K562 (cell line): ENCODE results near the gene GFRAL. TPM values are rescaled to one million over a fixed set of nuclear protein-coding genes. Genes with fewer than 3 reads are reported as not detected.

Experiments
- ATAC-seq: fragments of 200-7000 bp; cut with Tn5 transposase; 3 replicates; pipeline ENCODE4 v1.9.1; 2020; ENCODE audit warnings: moderate library complexity
- BruUV-seq: library from RNA; stranded (reverse); fragments of 400-500 nt; replicated peaks from 2 replicates; lab custom pipeline; 2021; lab: Mats Ljungman, UMichigan
- CTCF ChIA-PET: fragments of 300-600 bp; formaldehyde crosslinking; extraction: SDS; loops from one replicate; lab custom pipeline; 2021; ENCODE audit warnings: low intra/inter-chr PET ratio; lab: Yijun Ruan, JAX
- POLR2A ChIA-PET: fragments of 300-600, 350-650 bp; sonication (Branson Sonifier 250); formaldehyde crosslinking; extraction: SDS; loops from one replicate; lab custom pipeline; 2021; ENCODE audit warnings: antibody characterized with exemption, inconsistent platforms; lab: Yijun Ruan, JAX
- DNase-seq, 4 experiments: peaks; one replicate each; pipeline versions ENCODE4 v3.0.0 to v3.0.0-alpha.2; 2011 to 2018; ENCODE audit warnings: low spot score in 3 of 4, mixed read lengths in 3 of 4; ENCODE audit errors: extremely low read depth in 1 of 4
- FAIRE-seq: peaks from 2 replicates; lab custom pipeline; 2011; peaks lifted over from hg19 to GRCh38; lab: Jason Lieb, UNC
- H2AFZ ChIP-seq: 2 replicates; pipeline ENCODE4 v1.6.0; 2011; ENCODE audit warnings: low read depth, low read length, control low read depth, inconsistent platforms
- H3K27ac ChIP-seq: fragments of 200-600 bp; 3 replicates; pipeline ENCODE4 v1.8.0; 2011; ENCODE audit warnings: low read depth, mild to moderate bottlenecking, control low read depth, inconsistent platforms, low read length, moderate library complexity, mixed read lengths; ENCODE audit errors: extremely low read depth
- H3K27me3 ChIP-seq, 2 experiments: fragments of 300-600 bp in 1 of 2; 2 replicates in 1 of 2; 3 replicates in 1 of 2; pipeline versions ENCODE4 v1.6.0 to v1.8.0; 2011; ENCODE audit warnings: inconsistent platforms in 2 of 2, low read length in 2 of 2, mild to moderate bottlenecking in 1 of 2, mixed read lengths in 1 of 2, moderate library complexity in 1 of 2; ENCODE audit not compliant: control insufficient read depth in 2 of 2, insufficient read depth in 2 of 2
- H3K36me3 ChIP-seq: fragments of 300-600 bp; 3 replicates; pipeline ENCODE4 v1.8.0; 2011; ENCODE audit warnings: mild to moderate bottlenecking, low read length, inconsistent platforms; ENCODE audit not compliant: control insufficient read depth, insufficient read depth
- H3K4me1 ChIP-seq, 2 experiments: fragments of 200-600 bp in 1 of 2; replicated peaks in 1 of 2; 2 replicates in 1 of 2; 3 replicates in 1 of 2; pipeline versions ENCODE4 v1.5.1 to v1.8.0; 2011; ENCODE audit warnings: inconsistent platforms in 2 of 2, low read length in 2 of 2, mild to moderate bottlenecking in 1 of 2, mixed read lengths in 1 of 2, moderate library complexity in 1 of 2; ENCODE audit not compliant: control insufficient read depth in 2 of 2, insufficient read depth in 2 of 2
- H3K4me2 ChIP-seq: 2 replicates; pipeline ENCODE4 v1.6.1; 2011; ENCODE audit warnings: low read length, control low read depth, inconsistent platforms, mixed read lengths; ENCODE audit not compliant: insufficient read depth
- H3K4me3 ChIP-seq: fragments of 200-600 bp; sonication (generic), shearing (Covaris generic); 2 replicates; pipeline ENCODE4 v1.5.1; 2016; ENCODE audit warnings: control low read depth, inconsistent platforms
- H3K79me2 ChIP-seq: fragments of 200-600 bp; 3 replicates; pipeline ENCODE4 v1.8.0; 2011; ENCODE audit warnings: low read length, inconsistent platforms; ENCODE audit not compliant: control insufficient read depth, insufficient read depth
- H3K9ac ChIP-seq, 2 experiments: 2 replicates each; pipeline versions ENCODE4 v1.6.0 to v1.6.1; 2011; ENCODE audit warnings: low read depth in 2 of 2, low read length in 2 of 2, control low read depth in 1 of 2, inconsistent platforms in 1 of 2, mild to moderate bottlenecking in 1 of 2, mixed read lengths in 1 of 2; ENCODE audit not compliant: insufficient read depth in 1 of 2
- H3K9me1 ChIP-seq: one replicate; pipeline ENCODE4 v1.6.0; 2011; ENCODE audit warnings: inconsistent platforms, mild to moderate bottlenecking, low read length, moderate library complexity; ENCODE audit not compliant: control insufficient read depth, insufficient read depth
- H3K9me3 ChIP-seq: replicated peaks from 2 replicates; pipeline ENCODE4 v1.5.1; 2011; ENCODE audit warnings: low read depth, low read length, inconsistent platforms; ENCODE audit not compliant: control insufficient read depth, insufficient read depth
- H4K20me1 ChIP-seq: replicated peaks from 2 replicates; pipeline ENCODE4 v1.6.1; 2011; ENCODE audit warnings: low read length, inconsistent platforms, mixed read lengths; ENCODE audit not compliant: control insufficient read depth, insufficient read depth
- AFF1 ChIP-seq, 2 experiments: fragments of 450-650 bp; IDR thresholded peaks; 2 replicates each; pipeline ENCODE4 v1.6.1; 2018; ENCODE audit warnings: mild to moderate bottlenecking in 2 of 2, low read depth in 1 of 2; ENCODE audit not compliant: partially characterized antibody in 2 of 2
- E2F5 ChIP-seq: sonication (generic); formaldehyde crosslinking; IDR thresholded peaks from 2 replicates; pipeline ENCODE4 v1.8.0; 2022; ENCODE audit warnings: mild to moderate bottlenecking, missing genetic modification reagents
- HNRNPH1 ChIP-seq: fragments of 200-400 bp; formaldehyde crosslinking; optimal IDR thresholded peaks from 2 replicates; pipeline ENCODE3; 2017; ENCODE audit warnings: low read depth, mild to moderate bottlenecking, low read length, moderate library complexity
- MNT ChIP-seq, 2 experiments: fragments of 450-650 bp; conservative IDR thresholded peaks; 2 replicates each; pipeline ENCODE4 v1.6.1; 2017; ENCODE audit warnings: mild to moderate bottlenecking in 2 of 2, moderate library complexity in 2 of 2
- RBM34 ChIP-seq: fragments of 200-400 bp; formaldehyde crosslinking; IDR thresholded peaks from 2 replicates; pipeline ENCODE4 v1.6.1; 2018; ENCODE audit warnings: low read length, borderline replicate concordance; ENCODE audit not compliant: insufficient read depth
- SOX6 ChIP-seq: fragments of 450-650 bp; IDR thresholded peaks from 2 replicates; pipeline ENCODE4 v1.6.1; 2014; ENCODE audit warnings: mild to moderate bottlenecking
- TAF9B ChIP-seq: fragments of 450-650 bp; IDR thresholded peaks from 2 replicates; pipeline ENCODE4 v1.6.1; 2018; ENCODE audit warnings: mild to moderate bottlenecking; ENCODE audit not compliant: partially characterized antibody
- TBP ChIP-seq: optimal IDR thresholded peaks from 2 replicates; pipeline ENCODE3; 2011; ENCODE audit warnings: low read depth, low read length, improper control_type of control experiment
- TCF7L2 ChIP-seq: fragments of 150-350 bp; IDR thresholded peaks from 2 replicates; pipeline ENCODE4 v1.6.1; 2016; ENCODE audit warnings: low read depth, mild to moderate bottlenecking, low read length, moderate library complexity
- ZFP1 ChIP-seq: fragments of 450-650 bp; formaldehyde crosslinking; IDR thresholded peaks from 2 replicates; pipeline ENCODE4 v1.4.0; 2020; ENCODE audit warnings: mild to moderate bottlenecking, mixed read lengths
- ZNF146 ChIP-seq: IDR thresholded peaks from one replicate; pipeline ENCODE4 v1.6.1; 2018; ENCODE audit warnings: missing compliant biosample characterization; ENCODE audit not compliant: unreplicated experiment
- WGBS: fragments of 100-300 bp; shearing (Covaris generic); methylation state at CpG from one replicate; pipeline ENCODE4 v1.1.6; 2016; ENCODE audit warnings: low coverage, mixed read lengths; ENCODE audit not compliant: insufficient coverage; ENCODE audit errors: missing lambda C conversion rate; 5-methylcytosine and 5-hydroxymethylcytosine counted together
- in situ Hi-C: fragments of 300-500 bp; cut with MboI; formaldehyde crosslinking; loops from 4 replicates; pipeline ENCODE4 v1.15.0; 2018; ENCODE audit warnings: inconsistent platforms, mixed read lengths
- intact Hi-C: fragments of 100-400 bp; cut with micrococcal nuclease; formaldehyde crosslinking; loops from 2 replicates; pipeline ENCODE4 v1.14.2; 2022
- polyA plus RNA-seq, 8 experiments: library from polyadenylated mRNA; depleted of rRNA in 4 of 8; stranded (reverse) in 5 of 8; unstranded in 3 of 8; fragments of >200 nt; fragmentation: Nextera tagmentation in 2 of 8; fragmentation: Illumina TruSeq in 1 of 8; extraction: Ambion mirVana in 2 of 8; extraction: Trizol in 1 of 8; gene quantifications; 2 replicates each; pipeline versions ENCODE4 v1.2.1 to v1.2.3, GENCODE V29; 2011 to 2014; ENCODE audit warnings: inconsistent platforms in 1 of 8, missing spikeins in 1 of 8
- total RNA-seq, 7 experiments: library from RNA; depleted of rRNA in 6 of 7; stranded (reverse); fragments of >200 nt in 6 of 7; fragmentation: Illumina TruSeq in 2 of 7; extraction: Trizol in 2 of 7; gene quantifications; 2 replicates each; pipeline versions ENCODE4 v1.2.1 to v1.2.3, GENCODE V29; 2011 to 2021; ENCODE audit warnings: low replicate concordance in 1 of 7
- TF ChIP-seq, protein P1 (sequence below): sonication (generic); formaldehyde crosslinking; IDR thresholded peaks from 2 replicates; pipeline ENCODE4 v1.8.1; 2022; ENCODE audit warnings: missing genetic modification reagents
- TF ChIP-seq, protein P2 (sequence below): fragments of 450-650 bp; IDR thresholded peaks from 2 replicates; pipeline ENCODE4 v1.6.1; 2016; ENCODE audit warnings: low read depth, mild to moderate bottlenecking, moderate library complexity

GFRAL gene
- total and polyA plus RNA-seq, 9 of the 15 experiments (the other 6 are each of a cell fraction or from before 2014, with no cell fraction given): not detected

DNA sequence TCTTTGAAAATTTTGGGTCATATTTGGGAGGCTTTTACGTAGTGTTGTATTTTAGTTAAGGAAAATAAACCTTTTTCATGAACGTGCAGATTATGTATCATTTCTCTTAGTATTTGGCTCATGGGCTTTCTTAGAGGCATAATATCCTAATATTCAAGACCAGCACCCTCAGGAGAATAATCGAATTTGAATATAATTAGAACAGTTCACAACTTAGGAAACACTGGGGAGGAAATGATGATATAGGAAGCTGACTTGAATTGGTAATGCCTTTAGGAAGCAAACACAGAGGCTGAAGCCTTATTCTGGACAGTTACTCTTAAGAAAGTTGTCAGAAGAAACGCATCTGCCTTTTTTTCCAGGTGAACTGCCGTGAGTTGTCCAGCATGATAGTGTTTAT lies at the start of gene GFRAL (continued):
- no peak for TF ChIP-seq TAF9B
- no peak for TF ChIP-seq TBP
- TF ChIP-seq, protein P1, sequence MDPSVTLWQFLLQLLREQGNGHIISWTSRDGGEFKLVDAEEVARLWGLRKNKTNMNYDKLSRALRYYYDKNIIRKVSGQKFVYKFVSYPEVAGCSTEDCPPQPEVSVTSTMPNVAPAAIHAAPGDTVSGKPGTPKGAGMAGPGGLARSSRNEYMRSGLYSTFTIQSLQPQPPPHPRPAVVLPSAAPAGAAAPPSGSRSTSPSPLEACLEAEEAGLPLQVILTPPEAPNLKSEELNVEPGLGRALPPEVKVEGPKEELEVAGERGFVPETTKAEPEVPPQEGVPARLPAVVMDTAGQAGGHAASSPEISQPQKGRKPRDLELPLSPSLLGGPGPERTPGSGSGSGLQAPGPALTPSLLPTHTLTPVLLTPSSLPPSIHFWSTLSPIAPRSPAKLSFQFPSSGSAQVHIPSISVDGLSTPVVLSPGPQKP (CRISPR knock-in tag): no peak
- TF ChIP-seq, protein P2, sequence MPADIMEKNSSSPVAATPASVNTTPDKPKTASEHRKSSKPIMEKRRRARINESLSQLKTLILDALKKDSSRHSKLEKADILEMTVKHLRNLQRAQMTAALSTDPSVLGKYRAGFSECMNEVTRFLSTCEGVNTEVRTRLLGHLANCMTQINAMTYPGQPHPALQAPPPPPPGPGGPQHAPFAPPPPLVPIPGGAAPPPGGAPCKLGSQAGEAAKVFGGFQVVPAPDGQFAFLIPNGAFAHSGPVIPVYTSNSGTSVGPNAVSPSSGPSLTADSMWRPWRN: no peak
- TF ChIP-seq ZFP1 (CRISPR knock-in tag): no peak
- no peak for TF ChIP-seq SOX6

DNA sequence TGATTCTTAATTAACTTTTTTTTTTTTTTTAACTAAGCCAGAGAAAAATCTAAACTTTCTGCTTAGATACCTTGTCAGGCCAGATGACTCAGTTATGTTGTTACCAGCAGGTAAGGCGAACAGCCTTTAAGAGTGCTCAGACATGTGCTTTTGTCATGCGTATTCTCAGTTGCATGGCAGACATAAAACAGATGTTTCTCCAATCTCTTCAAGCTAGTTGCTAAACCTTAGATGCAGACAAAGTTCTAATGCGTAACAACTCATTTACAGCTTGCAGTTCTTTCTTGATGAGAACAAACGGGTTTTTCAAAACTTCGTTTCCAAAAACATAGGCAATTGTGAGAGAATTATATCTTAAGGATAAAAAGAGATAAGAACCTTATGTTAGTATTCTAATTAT lies 49.6 kb upstream of the GFRAL start:
- Histone ChIP-seq H3K27ac (no peak overlapping the region), H3K4me2 (no peak overlapping the region), H3K9me3 (no peaks in the 10 kb centered on the region; the same call in 1 of the 2 replicates), H3K9ac (no peak overlapping the region), H3K4me3 (no peak overlapping the region), H2AFZ (no peak overlapping the region), H3K9me1 (no peaks in the 10 kb centered on the region), H3K79me2 (no peaks in the 10 kb centered on the region), H4K20me1 (no peaks in the 10 kb centered on the region), H3K36me3 (no peaks in the 10 kb centered on the region), H3K4me1 (no peaks in the 10 kb centered on the region), H3K27me3 (no peaks in the 10 kb centered on the region)
- no TSS peak for BruUV-seq
- no peak for ATAC-seq
- POLR2A ChIA-PET: no interaction called here
- in situ Hi-C loops: no loop called here
- FAIRE-seq: no peak
- WGBS: 0% methylated on average over 5 of the region's 5 CpGs
- CTCF ChIA-PET: no interaction called here
- intact Hi-C loops: loop anchor here (5.0 kb wide), 1 partner anchor 1015 kb away; no protein-coding TSS in a partner anchor
- no peak for DNase-seq
- no peak for TF ChIP-seq E2F5 (CRISPR knock-in tag)
- no peak for TF ChIP-seq MNT (conservative IDR thresholded peaks at IDR 0.05)
- no peak for TF ChIP-seq AFF1 (IDR thresholded peaks at IDR 0.05; ENCODE audit: low read depth in 1 of 2, partially characterized antibody in 2 of 2)
- TF ChIP-seq TCF7L2: no peak
- no peak for TF ChIP-seq RBM34
- TF ChIP-seq HNRNPH1: no peak
- TF ChIP-seq ZNF146: no peak
